Measurements from ENCODE around the gene CSMD2.

GRCh38 chr1:33715195-33715811 is 449.7 kb downstream of the CSMD2 start:
- TF ChIP-seq POLR2A (IDR thresholded peaks at IDR 0.05; ENCODE audit: low read depth, low read length) (no peak), POLR2AphosphoS5 (IDR thresholded peaks at IDR 0.05; ENCODE audit: low read depth, low read length) (no peak), TAF1 (IDR thresholded peaks at IDR 0.05; ENCODE audit: borderline replicate concordance, low read depth, low read length) (no peak)

Data from GM12892 (cell line).